Cardiac ventricle fibroblast (primary cell): Measurements from ENCODE around the gene SBNO2. TPM values are rescaled to one million over a fixed set of nuclear protein-coding genes. Genes with fewer than 3 reads are reported as not detected.

Source experiments
- total RNA-seq: library from RNA; depleted of rRNA; stranded (reverse); fragments of >200 nt; gene quantifications from 2 replicates; pipeline ENCODE4 v1.2.3, GENCODE V29; 2015

Gene SBNO2, protein sequence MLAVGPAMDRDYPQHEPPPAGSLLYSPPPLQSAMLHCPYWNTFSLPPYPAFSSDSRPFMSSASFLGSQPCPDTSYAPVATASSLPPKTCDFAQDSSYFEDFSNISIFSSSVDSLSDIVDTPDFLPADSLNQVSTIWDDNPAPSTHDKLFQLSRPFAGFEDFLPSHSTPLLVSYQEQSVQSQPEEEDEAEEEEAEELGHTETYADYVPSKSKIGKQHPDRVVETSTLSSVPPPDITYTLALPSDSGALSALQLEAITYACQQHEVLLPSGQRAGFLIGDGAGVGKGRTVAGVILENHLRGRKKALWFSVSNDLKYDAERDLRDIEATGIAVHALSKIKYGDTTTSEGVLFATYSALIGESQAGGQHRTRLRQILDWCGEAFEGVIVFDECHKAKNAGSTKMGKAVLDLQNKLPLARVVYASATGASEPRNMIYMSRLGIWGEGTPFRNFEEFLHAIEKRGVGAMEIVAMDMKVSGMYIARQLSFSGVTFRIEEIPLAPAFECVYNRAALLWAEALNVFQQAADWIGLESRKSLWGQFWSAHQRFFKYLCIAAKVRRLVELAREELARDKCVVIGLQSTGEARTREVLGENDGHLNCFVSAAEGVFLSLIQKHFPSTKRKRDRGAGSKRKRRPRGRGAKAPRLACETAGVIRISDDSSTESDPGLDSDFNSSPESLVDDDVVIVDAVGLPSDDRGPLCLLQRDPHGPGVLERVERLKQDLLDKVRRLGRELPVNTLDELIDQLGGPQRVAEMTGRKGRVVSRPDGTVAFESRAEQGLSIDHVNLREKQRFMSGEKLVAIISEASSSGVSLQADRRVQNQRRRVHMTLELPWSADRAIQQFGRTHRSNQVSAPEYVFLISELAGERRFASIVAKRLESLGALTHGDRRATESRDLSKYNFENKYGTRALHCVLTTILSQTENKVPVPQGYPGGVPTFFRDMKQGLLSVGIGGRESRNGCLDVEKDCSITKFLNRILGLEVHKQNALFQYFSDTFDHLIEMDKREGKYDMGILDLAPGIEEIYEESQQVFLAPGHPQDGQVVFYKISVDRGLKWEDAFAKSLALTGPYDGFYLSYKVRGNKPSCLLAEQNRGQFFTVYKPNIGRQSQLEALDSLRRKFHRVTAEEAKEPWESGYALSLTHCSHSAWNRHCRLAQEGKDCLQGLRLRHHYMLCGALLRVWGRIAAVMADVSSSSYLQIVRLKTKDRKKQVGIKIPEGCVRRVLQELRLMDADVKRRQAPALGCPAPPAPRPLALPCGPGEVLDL (N-terminal part only)
- 37.6 and 40.9 TPM in 2 replicates for total RNA-seq

DNA sequence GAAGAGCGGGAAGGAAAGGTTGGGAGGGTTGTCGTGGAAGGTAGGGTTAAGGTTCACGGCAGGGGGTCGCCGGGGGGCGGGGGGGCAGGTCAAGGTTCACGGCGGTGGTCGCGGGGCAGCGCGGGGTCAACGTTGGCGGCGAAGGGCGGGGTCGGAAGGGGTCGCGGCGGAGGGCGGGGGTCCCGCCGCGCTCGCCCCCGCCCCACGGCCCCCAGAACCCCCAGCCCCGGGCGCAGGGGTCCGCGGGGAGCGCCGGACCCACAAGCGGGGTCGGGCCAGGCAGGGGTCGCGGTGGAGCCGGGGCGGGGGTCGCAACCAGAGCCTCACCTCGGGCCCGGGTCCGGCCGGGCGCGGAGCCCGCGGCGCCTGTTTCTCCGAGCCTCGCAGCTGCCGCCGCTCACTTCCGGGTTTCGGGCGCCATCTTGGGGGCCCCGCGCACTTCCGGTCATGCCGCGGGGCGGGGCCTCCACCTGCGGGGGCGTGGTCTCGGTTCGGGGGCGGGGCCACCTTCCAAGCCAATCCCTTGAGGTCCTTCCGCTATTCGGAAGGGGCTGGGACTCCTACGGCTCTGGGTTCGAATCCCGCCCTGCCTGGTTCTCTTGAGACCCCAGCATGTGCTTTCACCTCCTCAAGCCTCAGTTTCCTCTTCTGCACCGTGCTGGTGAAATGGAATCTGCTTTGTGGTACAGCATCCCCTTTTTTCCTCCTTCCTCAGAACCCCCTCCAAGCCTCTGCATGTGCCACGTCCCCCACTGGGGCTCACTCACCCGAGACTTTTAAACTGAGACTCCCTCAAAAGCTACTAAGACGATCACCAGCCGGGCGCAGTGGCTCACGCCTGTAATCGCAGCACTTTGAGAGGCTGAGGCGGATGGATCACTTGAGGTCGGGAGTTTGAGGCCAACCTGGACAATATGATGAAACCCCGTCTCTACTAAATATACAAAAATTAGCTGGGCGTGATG, at the start of gene SBNO2:
Gene SBNO2 (minus strand): TSS at position 424 of the 965 bp plus-strand sequence. CDS start 19,992 bp downstream, outside the sequence.

DNA sequence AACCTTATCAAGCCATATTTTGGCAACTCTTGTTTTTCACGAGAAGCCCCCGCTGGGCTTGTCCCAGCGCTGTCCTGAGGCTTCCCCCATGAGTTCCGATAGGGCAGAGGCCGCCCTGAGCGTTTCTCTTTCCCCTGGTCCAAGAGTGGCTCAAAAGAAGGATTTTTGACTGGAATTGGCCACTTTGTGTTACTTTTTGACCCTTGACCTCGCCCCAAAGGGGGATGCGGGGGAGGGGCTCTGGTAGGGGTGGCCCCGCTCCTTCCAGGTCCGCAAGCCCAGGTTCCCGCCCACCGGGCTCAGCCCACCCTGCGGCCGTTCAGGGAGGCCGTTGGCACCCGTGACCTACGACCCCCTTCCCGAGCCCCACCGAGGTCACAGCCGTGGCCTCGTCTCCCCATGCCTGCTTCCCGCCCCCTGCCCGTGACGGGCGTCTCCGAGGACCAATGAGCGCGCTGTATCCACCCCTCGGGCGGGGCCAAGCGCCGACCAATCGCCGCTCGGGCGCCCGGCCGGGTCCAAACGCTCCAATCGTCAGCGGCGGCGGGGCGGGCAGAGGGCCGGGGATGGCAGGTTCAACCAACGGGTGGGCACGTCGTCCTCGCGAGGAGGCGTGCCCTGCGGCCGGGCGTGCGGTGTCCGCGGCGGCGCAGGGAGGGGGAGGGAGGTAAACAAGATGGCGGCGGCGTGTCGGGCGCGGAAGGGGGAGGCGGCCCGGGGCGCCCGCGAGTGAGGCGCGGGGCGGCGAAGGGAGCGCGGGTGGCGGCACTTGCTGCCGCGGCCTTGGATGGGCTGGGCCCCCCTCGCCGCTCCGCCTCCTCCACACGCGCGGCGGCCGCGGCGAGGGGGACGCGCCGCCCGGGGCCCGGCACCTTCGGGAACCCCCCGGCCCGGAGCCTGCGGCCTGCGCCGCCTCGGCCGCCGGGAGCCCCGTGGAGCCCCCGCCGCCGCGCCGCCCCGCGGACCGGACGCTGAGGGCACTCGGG, 31.3 kb upstream of the SBNO2 start, which contains the start of gene STK11:
Gene STK11 (plus strand): TSS at position 665 of the 986 bp plus-strand sequence. CDS start 1,136 bp downstream, outside the sequence.

DNA sequence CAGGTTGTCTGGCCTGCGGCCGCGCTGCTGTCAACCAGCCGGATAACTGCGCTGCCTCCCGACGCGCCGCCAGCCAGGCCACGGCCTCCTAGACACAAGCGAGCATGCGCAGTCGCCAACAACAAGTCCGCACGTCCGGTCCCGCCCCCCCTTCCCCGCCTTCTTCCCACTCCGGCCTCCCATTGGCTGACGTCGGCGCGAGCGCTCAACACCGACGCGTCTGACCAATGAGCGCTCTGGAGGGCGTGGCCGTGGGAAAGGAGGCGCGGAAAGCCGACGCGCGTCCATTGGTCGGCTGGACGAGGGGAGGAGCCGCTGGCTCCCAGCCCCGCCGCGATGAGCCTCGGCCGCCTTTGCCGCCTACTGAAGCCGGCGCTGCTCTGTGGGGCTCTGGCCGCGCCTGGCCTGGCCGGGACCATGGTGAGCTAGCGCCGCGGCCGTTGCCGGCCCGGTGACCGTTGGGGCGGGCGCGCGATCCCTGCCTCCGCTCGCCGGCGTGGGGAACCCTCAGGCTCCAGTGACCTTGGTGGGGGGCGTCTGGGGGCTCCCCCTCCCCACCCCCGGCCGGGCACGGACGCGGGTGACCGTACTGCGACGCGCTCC, 70.3 kb downstream of the SBNO2 start, which contains the start of gene GPX4:
Gene GPX4 (plus strand): TSS at position 287 of the 603 bp plus-strand sequence. CDS start 50 bp downstream, at position 337.

DNA sequence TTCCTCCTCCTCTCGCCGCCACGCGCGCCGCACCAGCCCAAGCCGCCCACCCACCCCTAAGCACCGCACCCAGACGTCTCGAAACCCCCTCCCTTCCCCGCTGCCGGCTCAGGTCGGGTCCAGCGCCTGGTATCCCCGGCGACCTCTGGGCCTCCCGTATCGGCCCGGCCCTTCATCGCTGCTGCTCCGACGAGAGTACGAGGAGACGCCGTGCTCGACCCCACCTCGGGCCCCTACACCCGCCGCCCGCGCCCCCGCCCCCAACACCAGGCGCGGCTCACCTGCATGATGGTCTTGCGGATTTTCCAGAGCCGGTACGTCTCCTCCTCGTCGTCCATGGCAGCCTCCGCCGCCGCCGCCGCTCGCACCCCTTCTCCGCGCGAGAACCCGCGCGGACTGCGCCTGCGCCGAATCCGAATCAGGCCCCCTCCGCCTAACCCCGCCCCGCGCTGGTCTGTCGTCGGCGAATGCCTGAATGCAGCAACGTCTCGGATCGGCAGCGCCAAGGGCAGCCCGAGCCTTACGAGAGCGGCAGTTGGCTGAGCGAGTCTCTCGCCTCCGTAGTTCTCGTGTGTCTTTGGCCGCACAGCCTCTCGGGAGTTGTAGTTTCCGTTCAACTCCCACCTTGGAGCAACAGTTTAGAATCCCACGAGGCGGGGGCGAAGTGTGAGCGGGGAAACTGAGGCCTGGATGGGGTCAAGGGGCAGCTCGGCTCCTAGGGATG, 78.9 kb downstream of the SBNO2 start, which contains the start of gene POLR2E:
Gene POLR2E (minus strand): TSS at position 398 of the 724 bp plus-strand sequence. CDS start 60 bp downstream, at position 338.

DNA sequence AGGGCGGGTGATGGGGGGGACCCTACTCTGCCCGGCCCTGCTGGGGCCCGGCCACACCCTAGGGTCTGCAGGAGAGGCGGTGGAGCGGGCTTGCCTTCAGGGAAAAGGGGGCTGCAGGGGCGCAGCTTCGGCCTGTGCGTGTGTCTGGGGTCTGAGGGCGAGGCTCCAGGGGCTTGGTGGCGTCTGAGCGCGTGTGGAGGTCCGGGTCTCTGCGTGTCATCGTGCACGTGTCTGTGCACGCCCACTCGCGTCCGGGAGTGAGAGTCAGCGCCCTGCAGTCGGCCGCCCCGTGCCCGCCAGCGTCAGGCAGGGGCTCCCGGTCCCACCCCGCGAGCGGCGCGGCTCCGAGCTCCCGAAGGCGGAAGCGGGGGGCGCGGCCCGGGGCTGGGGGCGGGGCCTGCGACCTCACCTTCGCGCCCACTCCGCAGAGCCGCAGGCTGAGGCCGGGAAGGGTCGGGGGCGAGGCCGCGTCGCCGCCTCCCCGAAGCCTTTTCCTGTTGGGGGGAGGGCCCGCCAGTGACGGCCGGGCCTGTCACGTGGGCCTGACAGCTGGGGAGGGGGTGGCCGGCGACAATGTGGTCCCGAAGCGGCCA, 107.2 kb downstream of the SBNO2 start, which contains the start of gene ARHGAP45:
Gene ARHGAP45 (plus strand): TSS at position 420 of the 593 bp plus-strand sequence. CDS start 239 bp downstream, outside the sequence.

Other genes with a start within 250 kb of the SBNO2 start
- gene ARID3A, start 248.2 kb downstream of the SBNO2 start, total RNA-seq = 2.6 and 4.9 TPM in 2 replicates
- gene WDR18, start 189.9 kb downstream of the SBNO2 start, total RNA-seq = 25.3 and 36.2 TPM in 2 replicates
- gene GRIN3B, start 173.8 kb downstream of the SBNO2 start, total RNA-seq = 0.88 and 1.2 TPM in 2 replicates
- gene TMEM259, start 153.1 kb downstream of the SBNO2 start, total RNA-seq = 99.7 and 104 TPM in 2 replicates
- gene RNU6-2, start 152.7 kb downstream of the SBNO2 start, total RNA-seq = not detected in 2 replicates
- gene CNN2, start 147.7 kb downstream of the SBNO2 start, total RNA-seq = 149 and 154 TPM in 2 replicates
- gene ABCA7, start 134.2 kb downstream of the SBNO2 start, total RNA-seq = 2.7 and 3.6 TPM in 2 replicates
- 0.37 and 0.39 TPM in 2 replicates for gene ARHGAP45, start 107.1 kb downstream of the SBNO2 start, total RNA-seq
- 191 and 315 TPM in 2 replicates for gene POLR2E, start 78.9 kb downstream of the SBNO2 start, total RNA-seq
- 470 and 535 TPM in 2 replicates for gene GPX4, start 70.3 kb downstream of the SBNO2 start, total RNA-seq
- 47.5 and 52.5 TPM in 2 replicates for gene STK11, start 31.5 kb upstream of the SBNO2 start, total RNA-seq
- 1.4 and 2.3 TPM in 2 replicates for gene CBARP, start 63.7 kb upstream of the SBNO2 start, total RNA-seq
- gene ATP5F1D, start 67.5 kb upstream of the SBNO2 start, total RNA-seq = 89.8 and 122 TPM in 2 replicates
- gene MIDN, start 74.3 kb upstream of the SBNO2 start, total RNA-seq = 46.7 and 59.6 TPM in 2 replicates
- gene CIRBP, start 95.1 kb upstream of the SBNO2 start, total RNA-seq = 265 and 335 TPM in 2 replicates
- 52.9 and 54.6 TPM in 2 replicates for gene FAM174C, start 101.3 kb upstream of the SBNO2 start, total RNA-seq
- not detected in 2 replicates for gene EFNA2, start 111.6 kb upstream of the SBNO2 start, total RNA-seq
- 89.5 and 111 TPM in 2 replicates for gene NDUFS7, start 209.6 kb upstream of the SBNO2 start, total RNA-seq
- gene GAMT, start 227.3 kb upstream of the SBNO2 start, total RNA-seq = 43.7 and 45.7 TPM in 2 replicates
- gene DAZAP1, start 233.3 kb upstream of the SBNO2 start, total RNA-seq = 19.4 and 21.3 TPM in 2 replicates